HCT116 (cell line): Measurements from ENCODE around the gene TGOLN2. TPM values are rescaled to one million over a fixed set of nuclear protein-coding genes. Genes with fewer than 3 reads are reported as not detected.
A peak's percentile ranks its signal among the peaks of the same experiment; 100 is the strongest.
"Not testable (repeated sequence)": the region's sequence is repeated elsewhere in the genome, so short reads cannot be mapped to it uniquely, and the experiment has no call there.

ENCODE experiments used
- ATAC-seq: fragments of 200-7000 bp; cut with Tn5 transposase; 2 replicates; pipeline ENCODE4 v1.9.1; 2020; ENCODE audit warnings: mild to moderate bottlenecking, moderate library complexity
- BruUV-seq: library from RNA; stranded (reverse); fragments of 400-500 nt; replicated peaks from 2 replicates; lab custom pipeline; 2021; lab: Mats Ljungman, UMichigan
- CTCF ChIA-PET: fragments of 300-600 bp; sonication (Branson Sonifier 250); formaldehyde crosslinking; loops from one replicate; lab custom pipeline; 2021; ENCODE audit warnings: antibody characterized with exemption; lab: Charles Lee
- POLR2A ChIA-PET: fragments of 300-600, 350-600 bp; sonication (Branson Sonifier 250); formaldehyde crosslinking; loops from one replicate; lab custom pipeline; 2021; ENCODE audit warnings: antibody characterized with exemption; lab: Charles Lee
- RAD21 ChIA-PET, 2 experiments: fragments of 300-600 bp; sonication (Branson Sonifier 250); formaldehyde crosslinking; loops; one replicate each; lab custom pipeline; 2023; ENCODE audit warnings: low total read pairs in 2 of 2; ENCODE audit not compliant: uncharacterized antibody in 2 of 2, unreplicated experiment in 2 of 2, low non-redundant PET in 1 of 2; lab: Charles Lee
- DNase-seq: peaks from one replicate; pipeline ENCODE4 v3.0.0-alpha.2; 2010; ENCODE audit warnings: low read depth, low spot score
- H2AFZ ChIP-seq: fragments of 200-600 bp; shearing (Covaris generic), sonication (generic); 2 replicates; pipeline ENCODE4 v1.6.1; 2017; ENCODE audit warnings: low read depth, mixed run types, mixed read lengths, antibody characterized with exemption, low read length; ENCODE audit not compliant: poor library complexity, severe bottlenecking
- H3K27ac ChIP-seq: 2 replicates; pipeline ENCODE4 v1.5.1; 2012; ENCODE audit warnings: low read depth, low read length
- H3K27me3 ChIP-seq: fragments of 200-600 bp; sonication (generic); 2 replicates; pipeline ENCODE4 v1.6.1; 2016; ENCODE audit warnings: mixed run types, low read length, mixed read lengths; ENCODE audit not compliant: insufficient read depth
- H3K36me3 ChIP-seq, 2 experiments: fragments of 200-500 bp in 1 of 2; fragments of 200-600 bp in 1 of 2; sonication (Bioruptor generic) in 1 of 2; sonication (generic) in 1 of 2; 2 replicates each; pipeline versions ENCODE4 v1.5.1 to v1.6.1; 2014 to 2016; ENCODE audit warnings: low read length in 2 of 2, inconsistent platforms in 1 of 2, mixed read lengths in 1 of 2, mixed run types in 1 of 2; ENCODE audit not compliant: insufficient read depth in 2 of 2, control insufficient read depth in 1 of 2
- H3K4me1 ChIP-seq, 2 experiments: fragments of 200-600 bp in 1 of 2; sonication (generic) in 1 of 2; 2 replicates each; pipeline versions ENCODE4 v1.5.1 to v1.6.1; 2012 to 2017; ENCODE audit warnings: low read length in 2 of 2, inconsistent platforms in 1 of 2, mild to moderate bottlenecking in 1 of 2, mixed read lengths in 1 of 2, mixed run types in 1 of 2, moderate library complexity in 1 of 2; ENCODE audit not compliant: insufficient read depth in 2 of 2, control insufficient read depth in 1 of 2
- H3K4me2 ChIP-seq: fragments of 200-600 bp; sonication (generic); 2 replicates; pipeline ENCODE4 v1.6.1; 2017; ENCODE audit warnings: mixed run types, low read length, mixed read lengths
- H3K4me3 ChIP-seq, 2 experiments: fragments of 200-600 bp in 1 of 2; sonication (generic) in 1 of 2; replicated peaks in 1 of 2; 2 replicates each; pipeline ENCODE4 v1.5.1; 2011 to 2016; ENCODE audit warnings: low read length in 2 of 2, control low read depth in 1 of 2, low read depth in 1 of 2, mild to moderate bottlenecking in 1 of 2, mixed read lengths in 1 of 2, mixed run types in 1 of 2
- H3K79me2 ChIP-seq: fragments of 200-600 bp; sonication (generic); 2 replicates; pipeline ENCODE4 v1.6.1; 2017; ENCODE audit warnings: mild to moderate bottlenecking, mixed run types, low read length, moderate library complexity, mixed read lengths; ENCODE audit not compliant: insufficient read depth
- H3K9ac ChIP-seq: fragments of 200-600 bp; sonication (generic); 2 replicates; pipeline ENCODE4 v1.6.1; 2016; ENCODE audit warnings: low read length, mixed read lengths
- H3K9me2 ChIP-seq: fragments of 200-600 bp; sonication (generic), shearing (Covaris generic); 2 replicates; pipeline ENCODE4 v1.6.1; 2017; ENCODE audit warnings: mixed run types, mild to moderate bottlenecking, moderate library complexity; ENCODE audit not compliant: insufficient read depth
- H3K9me3 ChIP-seq, 2 experiments: fragments of 200-500 bp in 1 of 2; fragments of 200-600 bp in 1 of 2; sonication (Bioruptor generic) in 1 of 2; sonication (generic) in 1 of 2; 2 replicates each; pipeline ENCODE4 v1.6.1; 2014 to 2017; ENCODE audit warnings: low read length in 2 of 2, mixed read lengths in 2 of 2, inconsistent platforms in 1 of 2, low read depth in 1 of 2, mild to moderate bottlenecking in 1 of 2, mixed run types in 1 of 2, moderate library complexity in 1 of 2; ENCODE audit not compliant: control insufficient read depth in 1 of 2, insufficient read depth in 1 of 2
- H4K20me1 ChIP-seq: fragments of 200-600 bp; sonication (generic), shearing (Covaris generic); 2 replicates; pipeline ENCODE4 v1.6.1; 2017; ENCODE audit warnings: mixed run types, mild to moderate bottlenecking, moderate library complexity; ENCODE audit not compliant: insufficient read depth
- EGR1 ChIP-seq: IDR thresholded peaks from 2 replicates; pipeline ENCODE4 v1.6.1; 2012; ENCODE audit warnings: low read depth
- EZH2 ChIP-seq: fragments of 200-600 bp; sonication (generic); IDR thresholded peaks from 2 replicates; pipeline ENCODE4 v1.6.1; 2017; ENCODE audit warnings: antibody characterized with exemption, mixed run types
- EZH2phosphoT487 ChIP-seq: fragments of 200-600 bp; IDR thresholded peaks from 2 replicates; pipeline ENCODE4 v1.6.1; 2018; ENCODE audit warnings: antibody characterized with exemption, borderline replicate concordance
- POLR2AphosphoS5 ChIP-seq: IDR thresholded peaks from 2 replicates; pipeline ENCODE4 v1.6.1; 2011; ENCODE audit warnings: mild to moderate bottlenecking, low read depth, low read length, moderate library complexity
- SP1 ChIP-seq: IDR thresholded peaks from 2 replicates; pipeline ENCODE4 v1.6.1; 2012; ENCODE audit warnings: low read depth
- SRF ChIP-seq: IDR thresholded peaks from 2 replicates; pipeline ENCODE4 v1.6.1; 2012; ENCODE audit warnings: low read depth
- TCF7L2 ChIP-seq: IDR thresholded peaks from 2 replicates; pipeline ENCODE4 v1.7.0; 2011; ENCODE audit warnings: borderline replicate concordance, inconsistent platforms; ENCODE audit not compliant: insufficient read depth, insufficient read length; ENCODE audit errors: extremely low read depth
- YY1 ChIP-seq: IDR thresholded peaks from 2 replicates; pipeline ENCODE4 v1.6.1; 2011; ENCODE audit warnings: low read length, low read depth, moderate library complexity, mild to moderate bottlenecking; ENCODE audit not compliant: insufficient replicate concordance; ENCODE audit errors: extremely low read depth
- ZFX ChIP-seq: fragments of 450-650 bp; IDR thresholded peaks from 2 replicates; pipeline ENCODE4 v1.6.1; 2017
- intact Hi-C: fragments of 100-400 bp; cut with micrococcal nuclease; formaldehyde crosslinking; loops from 2 replicates; pipeline ENCODE4 v1.10.0; 2022
- total RNA-seq: library from RNA; stranded (reverse); gene quantifications from one replicate; pipeline ENCODE4 v1.2.1, GENCODE V29; 2021; ENCODE audit not compliant: unreplicated experiment
- TF ChIP-seq, protein P1 (sequence below): IDR thresholded peaks from 2 replicates; pipeline ENCODE4 v1.6.1; 2012
- TF ChIP-seq, protein P2 (sequence below): IDR thresholded peaks from 2 replicates; pipeline ENCODE4 v1.6.1; 2012
- TF ChIP-seq, protein P3 (sequence below): IDR thresholded peaks from 2 replicates; pipeline ENCODE4 v1.6.1; 2011; ENCODE audit warnings: mild to moderate bottlenecking, low read length, moderate library complexity; ENCODE audit not compliant: insufficient replicate concordance; ENCODE audit errors: extremely low read depth
- TF ChIP-seq, protein P4 (sequence below): IDR thresholded peaks from 2 replicates; pipeline ENCODE4 v1.6.1; 2012; ENCODE audit warnings: low read depth

TGOLN2 gene
- total RNA-seq, 1 experiment from 2014 or later, result 43.2 TPM

DNA sequence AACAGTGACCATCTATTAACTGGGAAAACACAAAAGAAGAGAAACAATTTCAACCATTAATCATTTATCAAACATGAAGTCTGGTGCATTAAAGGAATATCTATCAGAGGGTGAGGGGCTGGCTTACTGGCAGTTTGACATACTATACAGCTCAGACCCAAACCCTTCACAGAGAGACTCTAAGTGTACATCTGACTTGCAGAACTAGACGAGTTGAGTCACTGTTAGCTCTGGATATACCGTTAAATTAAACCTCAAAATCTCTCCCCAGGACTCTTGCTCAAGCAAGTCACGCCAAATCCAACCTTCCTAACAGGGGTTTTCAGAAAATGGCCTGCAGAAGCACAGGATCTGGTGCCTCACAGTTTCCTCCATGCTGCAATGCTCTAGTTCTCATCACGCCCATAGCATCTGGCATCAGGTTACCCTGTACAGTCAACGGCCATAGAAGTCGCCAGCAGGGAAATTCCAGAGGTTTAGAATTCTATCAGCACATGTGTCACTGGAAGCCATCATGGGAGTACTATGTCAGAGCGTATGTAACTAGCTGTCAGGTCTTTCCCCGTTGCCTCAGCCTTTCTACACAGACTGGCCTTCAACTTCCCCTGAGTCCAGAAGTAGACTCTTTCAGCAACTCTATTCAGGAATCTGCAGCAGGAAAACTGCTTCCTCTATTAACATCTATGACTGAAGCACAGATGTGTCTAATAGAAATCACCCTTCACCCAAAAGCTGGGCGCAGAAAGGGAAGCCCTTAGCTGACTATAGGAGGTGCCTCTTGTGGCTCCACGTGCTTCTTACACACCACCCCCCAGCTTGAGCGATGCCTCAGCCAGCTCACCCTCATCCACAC, 9.3 kb downstream of the TGOLN2 start:
- CTCF ChIA-PET, result interaction anchor here (1.0 to 1.9 kb wide), 2 partner anchors 18 to 251 kb away, joined by 3 to 7 read pairs; no protein-coding TSS in a partner anchor

DNA sequence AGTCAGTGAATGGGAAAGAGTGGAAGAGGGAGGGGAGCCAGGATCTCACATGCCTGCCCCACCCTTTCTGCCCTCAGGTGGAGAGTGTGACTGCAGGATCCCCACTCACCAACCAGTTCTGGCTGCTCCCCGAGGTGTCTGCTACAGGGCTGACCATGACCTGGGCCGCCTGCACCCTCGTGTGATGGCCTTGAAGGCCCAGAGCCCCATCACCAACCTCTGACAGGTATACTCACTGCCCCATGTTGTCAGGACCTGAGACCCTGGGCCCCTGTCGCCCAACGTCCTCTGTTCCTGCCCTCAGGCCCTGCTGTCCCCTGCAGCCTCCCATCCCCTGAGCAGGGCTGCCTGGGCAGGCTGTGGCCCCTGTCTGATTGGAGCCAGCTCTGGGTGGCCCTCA, 11.9 kb downstream of the TGOLN2 start:
- H3K27me3 ChIP-seq, CTCF ChIA-PET, BruUV-seq, RAD21 ChIA-PET, ATAC-seq, DNase-seq, H3K9me3 ChIP-seq, POLR2A ChIA-PET, intact Hi-C loops, H3K9ac ChIP-seq, H4K20me1 ChIP-seq, H3K4me2 ChIP-seq, H3K9me2 ChIP-seq, H2AFZ ChIP-seq, H3K4me3 ChIP-seq, H3K27ac ChIP-seq, H3K4me1 ChIP-seq: not testable (repeated sequence)
- Histone ChIP-seq H3K36me3 (peaks cover 17 to 28% of the 10 kb centered on the region in 2 experiments; a peak in 3 of 4 replicates), H3K79me2 (peaks cover 29% of the 10 kb centered on the region)

More for the DNA sequence above, 9.3 kb downstream of the TGOLN2 start:
- Histone ChIP-seq H3K79me2 (peaks cover 49% of the 10 kb centered on the region), H2AFZ (no peak overlapping the region), H3K9me3 (no peaks in the 10 kb centered on the region), H4K20me1 (no peaks in the 10 kb centered on the region), H3K4me2 (no peak overlapping the region), H3K36me3 (peaks cover 35 to 46% of the 10 kb centered on the region in 2 experiments), H3K27me3 (no peaks in the 10 kb centered on the region), H3K9me2 (no peaks in the 10 kb centered on the region), H3K27ac (no peak overlapping the region), H3K4me1 (no peaks in the 10 kb centered on the region)
- intact Hi-C loops, result no loop called here
- DNase-seq, result no peak
- POLR2A ChIA-PET, result no interaction called here
- ATAC-seq, result no peak
- RAD21 ChIA-PET, result no interaction called here
- TSS peak; percentile 3 for BruUV-seq
- TF ChIP-seq SRF (no peak), POLR2AphosphoS5 (no peak), EZH2phosphoT487 (no peak), EGR1 (no peak), TCF7L2 (no peak), SP1 (no peak), YY1 (no peak), ZFX (no peak), EZH2 (no peak)
- TF ChIP-seq, protein P1, sequence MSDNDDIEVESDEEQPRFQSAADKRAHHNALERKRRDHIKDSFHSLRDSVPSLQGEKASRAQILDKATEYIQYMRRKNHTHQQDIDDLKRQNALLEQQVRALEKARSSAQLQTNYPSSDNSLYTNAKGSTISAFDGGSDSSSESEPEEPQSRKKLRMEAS, result no peak
- TF ChIP-seq, protein P2, sequence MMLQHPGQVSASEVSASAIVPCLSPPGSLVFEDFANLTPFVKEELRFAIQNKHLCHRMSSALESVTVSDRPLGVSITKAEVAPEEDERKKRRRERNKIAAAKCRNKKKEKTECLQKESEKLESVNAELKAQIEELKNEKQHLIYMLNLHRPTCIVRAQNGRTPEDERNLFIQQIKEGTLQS, result no peak
- TF ChIP-seq, protein P3, sequence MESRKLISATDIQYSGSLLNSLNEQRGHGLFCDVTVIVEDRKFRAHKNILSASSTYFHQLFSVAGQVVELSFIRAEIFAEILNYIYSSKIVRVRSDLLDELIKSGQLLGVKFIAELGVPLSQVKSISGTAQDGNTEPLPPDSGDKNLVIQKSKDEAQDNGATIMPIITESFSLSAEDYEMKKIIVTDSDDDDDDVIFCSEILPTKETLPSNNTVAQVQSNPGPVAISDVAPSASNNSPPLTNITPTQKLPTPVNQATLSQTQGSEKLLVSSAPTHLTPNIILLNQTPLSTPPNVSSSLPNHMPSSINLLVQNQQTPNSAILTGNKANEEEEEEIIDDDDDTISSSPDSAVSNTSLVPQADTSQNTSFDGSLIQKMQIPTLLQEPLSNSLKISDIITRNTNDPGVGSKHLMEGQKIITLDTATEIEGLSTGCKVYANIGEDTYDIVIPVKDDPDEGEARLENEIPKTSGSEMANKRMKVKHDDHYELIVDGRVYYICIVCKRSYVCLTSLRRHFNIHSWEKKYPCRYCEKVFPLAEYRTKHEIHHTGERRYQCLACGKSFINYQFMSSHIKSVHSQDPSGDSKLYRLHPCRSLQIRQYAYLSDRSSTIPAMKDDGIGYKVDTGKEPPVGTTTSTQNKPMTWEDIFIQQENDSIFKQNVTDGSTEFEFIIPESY, result no peak
- TF ChIP-seq, protein P4, sequence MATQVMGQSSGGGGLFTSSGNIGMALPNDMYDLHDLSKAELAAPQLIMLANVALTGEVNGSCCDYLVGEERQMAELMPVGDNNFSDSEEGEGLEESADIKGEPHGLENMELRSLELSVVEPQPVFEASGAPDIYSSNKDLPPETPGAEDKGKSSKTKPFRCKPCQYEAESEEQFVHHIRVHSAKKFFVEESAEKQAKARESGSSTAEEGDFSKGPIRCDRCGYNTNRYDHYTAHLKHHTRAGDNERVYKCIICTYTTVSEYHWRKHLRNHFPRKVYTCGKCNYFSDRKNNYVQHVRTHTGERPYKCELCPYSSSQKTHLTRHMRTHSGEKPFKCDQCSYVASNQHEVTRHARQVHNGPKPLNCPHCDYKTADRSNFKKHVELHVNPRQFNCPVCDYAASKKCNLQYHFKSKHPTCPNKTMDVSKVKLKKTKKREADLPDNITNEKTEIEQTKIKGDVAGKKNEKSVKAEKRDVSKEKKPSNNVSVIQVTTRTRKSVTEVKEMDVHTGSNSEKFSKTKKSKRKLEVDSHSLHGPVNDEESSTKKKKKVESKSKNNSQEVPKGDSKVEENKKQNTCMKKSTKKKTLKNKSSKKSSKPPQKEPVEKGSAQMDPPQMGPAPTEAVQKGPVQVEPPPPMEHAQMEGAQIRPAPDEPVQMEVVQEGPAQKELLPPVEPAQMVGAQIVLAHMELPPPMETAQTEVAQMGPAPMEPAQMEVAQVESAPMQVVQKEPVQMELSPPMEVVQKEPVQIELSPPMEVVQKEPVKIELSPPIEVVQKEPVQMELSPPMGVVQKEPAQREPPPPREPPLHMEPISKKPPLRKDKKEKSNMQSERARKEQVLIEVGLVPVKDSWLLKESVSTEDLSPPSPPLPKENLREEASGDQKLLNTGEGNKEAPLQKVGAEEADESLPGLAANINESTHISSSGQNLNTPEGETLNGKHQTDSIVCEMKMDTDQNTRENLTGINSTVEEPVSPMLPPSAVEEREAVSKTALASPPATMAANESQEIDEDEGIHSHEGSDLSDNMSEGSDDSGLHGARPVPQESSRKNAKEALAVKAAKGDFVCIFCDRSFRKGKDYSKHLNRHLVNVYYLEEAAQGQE, result no peak
- TF ChIP-seq, all 23 proteins: peak for 0
- Histone ChIP-seq H3K4me3 (no peak overlapping the region), H3K9ac (no peak overlapping the region)
